Naive thymus-derived CD4-positive, alpha-beta T cell (primary cell): ENCODE measurements around the gene USP11. TPM values are rescaled to one million over a fixed set of nuclear protein-coding genes. Genes with fewer than 3 reads are reported as not detected.

Experiments
- ATAC-seq: fragments of 150-1000 bp; cut with Tn5 transposase; 2 replicates; pipeline ENCODE4 v1.10.0; 2021; ENCODE audit warnings: mild to moderate bottlenecking, moderate library complexity
- CTCF ChIA-PET: fragments of 350-600 bp; sonication (Branson Sonifier 250); formaldehyde crosslinking; loops from one replicate; lab custom pipeline; 2021; ENCODE audit warnings: antibody characterized with exemption; lab: Charles Lee
- POLR2A ChIA-PET: fragments of 350-600 bp; sonication (Branson Sonifier 250); formaldehyde crosslinking; loops from one replicate; lab custom pipeline; 2021; ENCODE audit warnings: antibody characterized with exemption, inconsistent platforms; lab: Charles Lee
- DNase-seq, 9 donors: peaks; one replicate each; pipeline versions ENCODE4 v3.0.0 to v3.0.0-alpha.2; 2020 to 2022; ENCODE audit warnings: mixed read lengths in 1 of 9
- H3K27ac ChIP-seq: one replicate; pipeline ENCODE4 v1.7.0; 2013; ENCODE audit warnings: mild to moderate bottlenecking, low read depth, low read length, moderate library complexity
- H3K27me3 ChIP-seq, 2 donors: one replicate each; pipeline ENCODE4 v1.7.0; 2013; ENCODE audit warnings: low read length in 2 of 2, mild to moderate bottlenecking in 2 of 2, moderate library complexity in 2 of 2; ENCODE audit not compliant: control insufficient read depth in 2 of 2, insufficient read depth in 2 of 2
- H3K36me3 ChIP-seq, 3 experiments: 1 replicate in 2 of 3; 2 replicates in 1 of 3; pipeline ENCODE4 v1.7.0; 2013; ENCODE audit warnings: low read length in 3 of 3, mild to moderate bottlenecking in 3 of 3, moderate library complexity in 1 of 3; ENCODE audit not compliant: insufficient read depth in 3 of 3, control insufficient read depth in 2 of 3
- H3K4me1 ChIP-seq, 2 donors: one replicate each; pipeline ENCODE4 v1.7.0; 2013; ENCODE audit warnings: low read length in 2 of 2, mild to moderate bottlenecking in 2 of 2, moderate library complexity in 1 of 2; ENCODE audit not compliant: control insufficient read depth in 2 of 2, insufficient read depth in 2 of 2
- H3K4me3 ChIP-seq: 2 replicates; pipeline ENCODE4 v1.7.0; 2013; ENCODE audit warnings: mild to moderate bottlenecking, low read length
- H3K9me3 ChIP-seq, 3 experiments: 1 replicate in 2 of 3; 2 replicates in 1 of 3; pipeline ENCODE4 v1.7.0; 2013; ENCODE audit warnings: low read length in 3 of 3; ENCODE audit not compliant: control insufficient read depth in 2 of 3
- H3K27ac Mint-ChIP-seq, 9 donors: one replicate each; pipeline ENCODE4 v1.8.0; 2020 to 2022; ENCODE audit warnings: mixed read lengths in 9 of 9, mild to moderate bottlenecking in 8 of 9, moderate library complexity in 5 of 9, inconsistent platforms in 2 of 9
- H3K27me3 Mint-ChIP-seq, 5 donors: one replicate each; pipeline ENCODE4 v1.8.0; 2021 to 2022; ENCODE audit warnings: mixed read lengths in 5 of 5, mild to moderate bottlenecking in 1 of 5
- H3K36me3 Mint-ChIP-seq, 5 donors: one replicate each; pipeline ENCODE4 v1.8.0; 2020 to 2022; ENCODE audit warnings: mixed read lengths in 5 of 5, mild to moderate bottlenecking in 3 of 5, inconsistent platforms in 1 of 5
- H3K4me1 Mint-ChIP-seq, 7 donors: one replicate each; pipeline ENCODE4 v1.8.0; 2020 to 2022; ENCODE audit warnings: mixed read lengths in 7 of 7, mild to moderate bottlenecking in 3 of 7, inconsistent platforms in 1 of 7
- H3K4me3 Mint-ChIP-seq, 10 donors: one replicate each; pipeline ENCODE4 v1.8.0; 2020 to 2022; ENCODE audit warnings: mild to moderate bottlenecking in 10 of 10, mixed read lengths in 10 of 10, moderate library complexity in 6 of 10, inconsistent platforms in 2 of 10
- H3K9me3 Mint-ChIP-seq, 11 donors: one replicate each; pipeline ENCODE4 v1.8.0; 2020 to 2022; ENCODE audit warnings: mixed read lengths in 11 of 11, mild to moderate bottlenecking in 4 of 11, inconsistent platforms in 1 of 11, moderate library complexity in 1 of 11
- intact Hi-C, 2 donors: fragments of 100-400 bp; cut with micrococcal nuclease; formaldehyde crosslinking; loops; one replicate each; pipeline ENCODE4 v1.15.1; 2023
- polyA plus RNA-seq, 2 donors: library from polyadenylated mRNA; unstranded; fragments of 300-500 nt; fragmentation: Illumina TruSeq; gene quantifications; one replicate each; pipeline ENCODE4 v1.2.3, GENCODE V29; 2021
- total RNA-seq, 6 experiments: library from RNA in 5 of 6; stranded (reverse) in 5 of 6; gene quantifications; 1 replicate in 5 of 6; 2 replicates in 1 of 6; pipeline ENCODE4 v1.2.3 and lab custom pipeline; 2021 to 2026

The USP11 gene
- total and polyA plus RNA-seq, 7 experiments from 2014 or later: 21.3 to 101 (median 77.0) TPM

DNA sequence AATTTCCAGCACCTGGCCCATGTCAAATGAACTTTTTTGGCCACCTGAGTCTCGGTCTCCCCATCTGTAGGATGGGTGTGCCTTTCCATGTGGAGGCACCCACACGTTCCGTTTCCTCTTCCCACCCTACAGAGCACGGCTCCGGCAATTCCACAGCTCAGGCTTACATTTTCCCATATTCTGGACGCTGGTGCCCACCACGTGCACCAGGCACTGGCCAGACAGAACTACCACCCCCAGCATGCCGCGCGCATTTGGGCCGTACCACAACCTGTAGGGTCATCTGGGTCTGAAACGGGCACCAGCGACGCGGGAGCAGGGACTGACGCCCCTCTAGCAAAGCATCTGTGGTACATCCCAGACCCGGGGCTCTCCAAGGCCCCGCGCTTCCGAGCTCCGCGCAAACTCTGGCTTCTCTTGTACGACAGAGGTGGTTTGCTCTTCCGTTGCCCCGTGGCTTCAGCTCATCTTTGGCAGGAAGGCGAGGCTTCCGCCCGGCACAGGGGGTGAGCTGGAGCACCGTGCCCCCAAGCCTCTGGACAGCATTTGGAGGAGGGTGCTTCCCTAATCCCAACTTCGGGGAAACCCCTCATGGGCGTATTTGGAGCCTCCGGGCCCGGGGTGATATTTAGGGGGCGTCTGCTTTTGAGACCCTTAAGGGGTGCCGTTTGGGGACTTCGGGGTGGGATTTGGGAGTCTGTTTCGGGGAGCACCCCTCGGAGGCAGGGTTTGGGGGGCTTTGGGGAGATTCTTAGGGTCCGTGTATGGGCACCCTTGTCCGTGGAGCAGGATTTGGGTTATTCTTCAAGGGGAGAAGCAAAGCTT, 42.2 kb upstream of the USP11 start:
- no peaks in the 10 kb centered on the region for H3K27me3 Mint-ChIP-seq
- H3K36me3 Mint-ChIP-seq: peaks cover 0 to 10% (median 3%) of the 10 kb centered on the region in 5 donors
- peaks cover 12 to 47% (median 36%) of the 10 kb centered on the region in 7 donors for H3K4me1 Mint-ChIP-seq
- Histone ChIP-seq H3K9me3 (no peaks in the 10 kb centered on the region), H3K27me3 (no peaks in the 10 kb centered on the region), H3K4me1 (peaks cover 5 to 6% of the 10 kb centered on the region in 2 donors), H3K4me3 (peak overlapping the region; percentile 60), H3K36me3 (peaks cover 0 to 18% (median 0%) of the 10 kb centered on the region in 3 experiments), H3K27ac (peak overlapping the region; percentile 79)
- ATAC-seq: peak; percentile 87
- H3K27ac Mint-ChIP-seq: peak overlapping the region; percentile 79 to 95 (median 92)
- ChIA-PET POLR2A (interaction anchor here (0.8 to 2.9 kb wide), 9 partner anchors 28 to 1768 kb away, joined by 3 to 25 read pairs (median 8); partner anchors contain the start of genes CDK16, NDUFB11, RBM10 and USP11), CTCF (interaction anchor here (0.6 to 2.1 kb wide), 5 partner anchors 46 to 809 kb away, joined by 3 to 11 read pairs (median 5); partner anchors contain the start of genes NDUFB11 and RBM10)
- H3K4me3 Mint-ChIP-seq: peak overlapping the region; percentile 86 to 96 (median 93)
- peak; percentile 43 to 85 (median 76) for DNase-seq
- no peaks in the 10 kb centered on the region for H3K9me3 Mint-ChIP-seq
- intact Hi-C loops: loop anchor here (1.0 to 10.0 kb wide), 9 partner anchors 46 to 837 kb away; partner anchors contain the start of genes NDUFB11 (in 2 of the 2), ARAF (in 1 of the 2), ELK1 (in 1 of the 2) and SLC9A7 (in 1 of the 2)

DNA sequence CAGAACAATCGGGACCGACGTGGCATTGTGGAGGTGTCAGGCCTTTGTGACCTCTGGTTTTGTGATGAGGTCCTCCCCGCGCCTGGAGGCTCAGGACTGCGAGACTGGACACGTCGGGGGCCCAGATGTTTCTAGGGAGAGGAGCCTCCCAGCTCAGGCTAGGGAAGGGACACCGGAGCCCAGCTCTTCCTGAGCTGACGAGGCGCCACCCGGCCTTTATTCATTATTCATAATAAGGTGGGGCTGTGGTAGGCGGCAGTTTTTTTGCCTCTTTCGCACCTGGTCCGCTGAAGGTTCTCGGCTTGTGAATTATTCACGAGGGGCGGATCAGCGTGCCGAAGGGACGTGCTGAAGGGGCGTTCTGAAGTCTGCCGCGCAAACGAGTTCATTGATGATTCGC, 41.5 kb upstream of the USP11 start:
- H3K9me3 Mint-ChIP-seq: peaks cover 0 to 2% (median 0%) of the 10 kb centered on the region in 11 donors
- ATAC-seq: no peak
- ChIA-PET POLR2A (interaction anchor here (0.7 to 2.9 kb wide), 8 partner anchors 28 to 332 kb away, joined by 3 to 25 read pairs (median 11); partner anchors contain the start of genes CDK16, NDUFB11, RBM10 and USP11), CTCF (interaction anchor here (0.6 to 2.1 kb wide), 5 partner anchors 46 to 808 kb away, joined by 3 to 11 read pairs (median 5); partner anchors contain the start of genes NDUFB11 and RBM10)
- Histone ChIP-seq H3K27ac (peak overlapping the region; percentile 79), H3K4me3 (peak overlapping the region; percentile 60), H3K9me3 (no peaks in the 10 kb centered on the region), H3K36me3 (peaks cover 0 to 11% (median 0%) of the 10 kb centered on the region in 3 experiments), H3K4me1 (peaks cover 12 to 13% of the 10 kb centered on the region in 2 donors), H3K27me3 (no peaks in the 10 kb centered on the region)
- peak in 8 of 9 donors; percentile 8 to 34 (median 25) for DNase-seq
- H3K4me1 Mint-ChIP-seq: peaks cover 18 to 54% (median 42%) of the 10 kb centered on the region in 7 donors
- peak overlapping the region; percentile 79 to 95 (median 92) for H3K27ac Mint-ChIP-seq
- H3K27me3 Mint-ChIP-seq: no peaks in the 10 kb centered on the region
- intact Hi-C loops: loop anchor here (5.0 to 10.0 kb wide), 6 partner anchors 64 to 836 kb away; partner anchors contain the start of genes SLC9A7 (in 1 of the 2) and ZNF81 (in 1 of the 2)
- peak overlapping the region; percentile 86 to 96 (median 93) for H3K4me3 Mint-ChIP-seq
- H3K36me3 Mint-ChIP-seq: peaks cover 0 to 13% (median 0%) of the 10 kb centered on the region in 5 donors

DNA sequence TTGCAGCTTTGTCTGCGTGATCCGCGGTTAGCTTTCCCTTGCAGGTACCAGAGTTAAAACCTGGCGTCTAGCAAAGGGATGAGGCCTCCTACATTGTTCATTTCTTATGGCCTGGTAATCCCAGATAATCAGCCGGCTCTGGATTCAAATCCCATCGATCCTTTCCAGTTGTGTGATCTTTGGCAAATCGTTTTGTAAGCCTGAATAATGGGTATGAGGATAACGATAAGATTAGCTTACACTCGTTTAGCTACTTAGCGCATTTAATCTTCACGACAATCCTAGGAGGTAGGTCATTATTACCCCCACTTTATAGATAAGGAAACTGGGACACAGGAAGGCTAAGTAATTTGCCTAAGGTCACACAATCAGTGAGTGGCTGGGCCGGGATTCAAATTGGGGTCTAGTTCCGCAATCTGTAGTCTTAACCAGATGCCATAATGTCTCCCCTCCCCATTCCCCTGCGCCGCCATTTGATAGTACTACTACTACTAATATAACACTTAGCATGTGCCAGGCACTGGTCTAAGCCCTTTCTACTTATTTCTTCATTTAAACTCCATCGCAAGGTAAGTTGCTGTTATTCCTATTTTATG, 40.9 kb upstream of the USP11 start:
- no peak for ATAC-seq
- DNase-seq: no peak
- intact Hi-C loops: loop anchor here (2.0 to 10.0 kb wide), 7 partner anchors 65 to 835 kb away; partner anchors contain the start of genes SLC9A7 (in 1 of the 2), UXT (in 1 of the 2) and ZNF81 (in 1 of the 2)
- H3K27ac ChIP-seq: peak overlapping the region; percentile 79
- Mint-ChIP-seq H3K4me3 (peak overlapping the region; percentile 86 to 96 (median 93)), H3K36me3 (peaks cover 0 to 14% (median 0%) of the 10 kb centered on the region in 5 donors), H3K9me3 (peaks cover 0 to 2% (median 0%) of the 10 kb centered on the region in 11 donors), H3K27ac (peak overlapping the region in 7 of 9 donors; percentile 79 to 95 (median 92)), H3K4me1 (peaks cover 19 to 59% (median 48%) of the 10 kb centered on the region in 7 donors), H3K27me3 (no peaks in the 10 kb centered on the region)
- peaks cover 16 to 19% of the 10 kb centered on the region in 2 donors for H3K4me1 ChIP-seq
- H3K27me3 ChIP-seq: no peaks in the 10 kb centered on the region
- H3K4me3 ChIP-seq: peak overlapping the region; percentile 60
- ChIA-PET CTCF (interaction anchor here (1.4 to 2.1 kb wide), 3 partner anchors 191 to 332 kb away, joined by 5 to 11 read pairs (median 6); no protein-coding TSS in a partner anchor), POLR2A (interaction anchor here (0.7 to 2.9 kb wide), 6 partner anchors 41 to 332 kb away, joined by 3 to 25 read pairs (median 9); partner anchors contain the start of genes NDUFB11, RBM10 and USP11)
- peaks cover 0 to 6% (median 0%) of the 10 kb centered on the region in 3 experiments for H3K36me3 ChIP-seq
- no peaks in the 10 kb centered on the region for H3K9me3 ChIP-seq

DNA sequence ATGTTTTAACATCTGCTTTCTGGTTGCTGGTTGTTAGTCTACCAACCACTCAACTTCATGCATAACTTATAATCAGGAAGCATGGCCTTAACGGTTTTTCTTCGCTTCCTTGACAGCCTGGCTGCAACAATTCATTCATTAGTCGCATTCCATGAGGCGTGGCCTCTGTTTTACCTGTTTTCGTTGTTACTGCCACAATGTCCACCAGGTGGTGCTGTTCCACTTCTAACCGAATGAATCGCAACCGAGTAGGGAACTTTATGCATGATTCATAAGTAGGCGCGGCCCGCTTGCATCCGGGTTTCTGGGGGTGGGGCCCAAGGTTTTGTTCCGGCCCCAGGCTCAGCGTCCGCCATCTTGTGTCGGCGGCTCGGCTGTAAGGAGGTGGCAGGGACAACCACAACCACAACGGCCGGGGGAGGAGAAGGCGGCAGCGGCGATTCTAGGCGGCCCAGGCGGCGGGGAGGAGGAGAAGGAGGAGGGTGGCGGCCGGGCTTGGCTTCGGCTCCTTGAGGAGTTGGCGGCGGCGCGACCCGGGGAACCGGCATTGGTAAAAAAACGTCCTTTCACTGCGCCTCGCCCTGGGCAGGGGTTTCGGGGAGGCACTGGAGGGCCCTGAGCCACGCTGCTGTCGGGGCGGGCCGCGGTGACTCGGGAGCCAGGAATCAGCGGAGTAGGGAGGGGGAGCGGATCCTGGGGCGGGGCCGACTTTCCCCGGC, 39.2 kb upstream of the USP11 start, which contains the start of gene UBA1:
UBA1 (plus strand) TSS at position 355 of the 719 bp plus-strand sequence. CDS start 4,974 bp downstream, outside the sequence.
- intact Hi-C loops: loop anchor here (1.0 to 10.0 kb wide), 19 partner anchors 24 to 834 kb away; partner anchors contain the start of genes USP11 (in 2 of the 2), CDK16 (in 1 of the 2), SLC9A7 (in 1 of the 2) and UXT (in 1 of the 2)
- Histone ChIP-seq H3K4me3 (peak within 1 kb of the TSS; percentile 82), H3K27ac (peak within 1 kb of the TSS; percentile 94), H3K4me1 (peaks cover 16 to 25% of the 10 kb centered on the region in 2 donors), H3K9me3 (no peaks in the 10 kb centered on the region), H3K36me3 (peaks cover 0 to 13% (median 8%) of the 10 kb centered on the region in 3 experiments), H3K27me3 (no peaks in the 10 kb centered on the region)
- DNase-seq: peak; percentile 69 to 97 (median 95)
- H3K4me3 Mint-ChIP-seq: peak within 1 kb of the TSS; percentile 94 to 100 (median 98)
- ChIA-PET CTCF (interaction anchor here (0.5 to 1.4 kb wide), 5 partner anchors 190 to 330 kb away, joined by 3 to 8 read pairs (median 3); no protein-coding TSS in a partner anchor), POLR2A (interaction anchor here (0.6 to 1.9 kb wide), 7 partner anchors 24 to 191 kb away, joined by 3 to 8 read pairs (median 4); partner anchors contain the start of genes CDK16, NDUFB11, RBM10 and USP11)
- peaks cover 0 to 2% (median 0%) of the 10 kb centered on the region in 11 donors for H3K9me3 Mint-ChIP-seq
- H3K36me3 Mint-ChIP-seq: peaks cover 0 to 26% (median 0%) of the 10 kb centered on the region in 5 donors
- ATAC-seq: peak; percentile 89
- no peaks in the 10 kb centered on the region for H3K27me3 Mint-ChIP-seq
- peak within 1 kb of the TSS; percentile 95 to 100 (median 98) for H3K27ac Mint-ChIP-seq
- H3K4me1 Mint-ChIP-seq: peaks cover 19 to 77% (median 53%) of the 10 kb centered on the region in 7 donors

GRCh38 chrX:47194194-47194787, 38.5 kb upstream of the USP11 start:
- POLR2A ChIA-PET: interaction anchor here (0.8 to 1.9 kb wide), 8 partner anchors 13 to 191 kb away, joined by 3 to 8 read pairs (median 4); partner anchors contain the start of genes CDK16, NDUFB11, RBM10 and USP11
- Histone ChIP-seq H3K36me3 (peaks cover 0 to 20% (median 14%) of the 10 kb centered on the region in 3 experiments), H3K4me3 (peak overlapping the region; percentile 82), H3K4me1 (peaks cover 16 to 25% of the 10 kb centered on the region in 2 donors), H3K9me3 (no peaks in the 10 kb centered on the region), H3K27me3 (no peaks in the 10 kb centered on the region), H3K27ac (peak overlapping the region; percentile 94)
- CTCF ChIA-PET: interaction anchor here (0.5 to 1.2 kb wide), 5 partner anchors 188 to 289 kb away, joined by 3 to 8 read pairs (median 3); no protein-coding TSS in a partner anchor
- peaks cover 0 to 32% (median 0%) of the 10 kb centered on the region in 5 donors for H3K36me3 Mint-ChIP-seq
- no peak for DNase-seq
- peak overlapping the region; percentile 94 to 100 (median 98) for H3K4me3 Mint-ChIP-seq
- intact Hi-C loops: loop anchor here (5.0 to 10.0 kb wide), 6 partner anchors 67 to 833 kb away; partner anchors contain the start of genes SLC9A7 (in 1 of the 2) and ZNF81 (in 1 of the 2)
- H3K4me1 Mint-ChIP-seq: peaks cover 19 to 80% (median 51%) of the 10 kb centered on the region in 7 donors
- peak overlapping the region; percentile 92 to 100 (median 98) for H3K27ac Mint-ChIP-seq
- no peak for ATAC-seq
- no peaks in the 10 kb centered on the region for H3K27me3 Mint-ChIP-seq
- H3K9me3 Mint-ChIP-seq: peaks cover 0 to 2% (median 0%) of the 10 kb centered on the region in 11 donors
